HG02610 (cell line): Measurements from ENCODE around the gene UGGT2.
"Not testable (repeated sequence)": the region's sequence is repeated elsewhere in the genome, so short reads cannot be mapped to it uniquely, and the experiment has no call there.

Experiments
- ATAC-seq: cut with Tn5 transposase; IDR thresholded peaks from one replicate; pipeline ENCODE4 v1.9.1; 2021; ENCODE audit warnings: mild to moderate bottlenecking, moderate library complexity; ENCODE audit not compliant: unreplicated experiment

UGGT2 gene

GRCh38 chr13:96050955-96051354 lies 2.2 kb downstream of the UGGT2 start:
- ATAC-seq, result not testable (repeated sequence)

GRCh38 chr13:96046449-96047126 lies 6.6 kb downstream of the UGGT2 start:
- ATAC-seq, result not testable (repeated sequence)

DNA sequence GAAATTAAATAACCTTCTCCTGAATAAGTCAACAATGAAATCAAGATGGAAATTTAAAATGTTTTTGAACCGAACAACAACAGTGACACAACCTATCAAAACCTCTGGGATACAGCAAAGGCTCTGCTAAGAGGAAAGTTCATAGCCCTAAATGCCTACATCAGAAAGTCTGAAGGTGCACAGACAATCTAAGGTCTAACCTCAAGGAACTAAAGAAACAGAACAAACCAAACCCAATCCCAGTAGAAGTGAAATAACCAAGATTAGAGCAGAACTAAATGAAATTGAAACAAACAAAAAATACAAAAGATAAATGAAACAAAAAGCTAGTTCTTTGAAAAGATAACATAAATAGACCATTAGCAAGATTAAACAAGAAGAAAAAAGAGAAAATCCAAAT lies 9.0 kb downstream of the UGGT2 start:
- ATAC-seq, result no peak

DNA sequence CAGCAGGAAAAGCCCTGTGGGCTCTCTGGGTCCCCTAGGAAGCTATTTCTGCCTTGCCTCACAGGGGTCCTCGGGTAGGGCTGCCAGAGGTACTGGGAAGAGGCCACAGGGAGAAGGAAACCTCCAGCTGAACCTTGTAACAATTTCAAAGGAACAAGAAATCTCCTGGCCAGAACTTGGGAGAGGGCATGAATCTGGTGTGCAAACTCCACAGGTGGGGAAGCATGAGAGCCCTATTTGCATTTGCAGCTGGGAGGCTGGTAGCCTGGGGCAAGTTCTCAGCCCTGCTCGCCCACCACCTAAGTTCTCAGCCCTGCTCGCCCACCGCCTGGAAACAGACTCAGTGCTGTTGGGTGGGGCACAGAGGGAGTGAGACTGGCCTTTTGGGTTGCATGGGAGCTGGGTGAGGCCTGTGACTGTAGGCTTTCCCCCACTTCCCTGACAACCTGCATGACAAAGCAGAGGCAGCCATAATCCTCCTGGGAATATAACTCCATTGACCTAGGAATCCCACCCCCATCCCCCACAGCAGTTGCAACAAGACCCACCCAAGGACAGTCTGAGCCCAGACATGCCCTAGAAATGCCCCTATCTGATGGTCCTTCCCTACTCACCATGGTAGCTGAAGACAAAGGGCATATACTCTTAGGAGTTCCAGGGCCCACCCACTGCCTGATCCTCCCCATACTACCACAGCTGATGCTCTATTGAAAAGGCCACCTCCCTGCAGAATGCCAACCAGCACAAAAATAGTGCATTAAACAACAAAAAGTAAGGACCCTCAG lies 11.7 kb downstream of the UGGT2 start:
- no peak for ATAC-seq

DNA sequence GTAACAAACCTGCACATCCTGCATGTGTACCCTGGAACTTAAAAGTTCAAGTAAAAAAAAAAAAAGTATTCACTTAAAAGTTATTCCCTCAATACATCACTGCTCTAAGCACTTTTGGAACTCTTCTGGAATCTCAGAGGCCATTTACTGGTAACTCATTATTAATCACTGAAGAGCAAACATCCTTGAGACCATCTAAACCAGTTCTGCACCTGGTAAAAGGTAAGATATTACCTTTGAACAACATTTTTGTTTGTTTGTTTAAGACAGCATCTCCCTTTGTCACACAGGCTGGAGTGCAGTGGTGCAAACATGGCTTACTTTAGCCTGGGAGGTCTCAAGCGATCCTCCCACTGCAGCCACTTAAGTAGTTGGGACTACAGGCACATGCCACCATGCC lies 16.7 kb downstream of the UGGT2 start:
- ATAC-seq, result no peak

- ATAC-seq, result no peak
These were observed 18.5 kb downstream of the UGGT2 start for GRCh38 chr13:96034662-96035061.

- no peak for ATAC-seq
These were observed 19.8 kb downstream of the UGGT2 start for GRCh38 chr13:96033220-96034015.

DNA sequence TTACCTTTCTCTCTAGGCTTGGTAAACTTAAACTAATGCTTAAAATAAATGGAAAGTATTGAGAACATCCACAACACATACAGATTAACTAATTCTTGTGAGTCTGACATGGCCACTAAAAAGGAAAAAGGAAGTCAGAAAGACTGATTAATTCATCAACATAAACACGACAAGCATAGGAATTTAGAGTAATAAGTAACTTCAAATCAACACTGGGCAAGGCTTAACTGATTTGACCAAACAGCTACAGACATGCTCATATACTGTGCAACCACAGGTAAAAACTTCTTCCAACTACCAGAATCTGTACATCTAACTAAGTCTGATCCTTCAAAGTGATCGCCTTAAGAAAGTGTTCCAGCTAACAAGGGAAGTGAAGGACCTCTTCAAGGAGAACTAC lies 20.5 kb downstream of the UGGT2 start:
- no peak for ATAC-seq

GRCh38 chr13:96029002-96029401 lies 24.2 kb downstream of the UGGT2 start:
- ATAC-seq, result no peak

- no peak for ATAC-seq
These were observed 25.7 kb downstream of the UGGT2 start for GRCh38 chr13:96027496-96027895.

- ATAC-seq, result no peak
These were observed 27.9 kb downstream of the UGGT2 start for GRCh38 chr13:96025283-96025682.

DNA sequence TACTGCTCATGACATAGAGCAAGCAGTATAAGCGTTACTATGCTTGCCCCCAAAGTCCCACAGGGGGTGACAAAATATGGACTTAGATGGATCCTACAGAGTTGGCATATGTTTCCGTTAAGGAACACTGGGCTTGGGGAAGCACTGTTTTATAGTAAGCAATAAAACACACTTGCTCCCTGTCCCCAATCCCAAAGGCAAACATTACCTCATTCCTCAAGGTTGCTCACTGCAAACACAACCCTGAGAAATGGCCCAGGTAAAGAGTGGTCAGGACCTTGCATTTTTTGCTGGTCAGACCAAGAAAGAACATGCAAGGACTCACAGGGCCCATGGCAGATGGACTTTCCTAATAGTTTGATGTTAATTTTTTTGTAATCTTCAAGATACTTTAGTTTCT lies 32.3 kb downstream of the UGGT2 start:
- ATAC-seq, result no peak

- peak; percentile 83 for ATAC-seq
These were observed 33.0 kb downstream of the UGGT2 start for GRCh38 chr13:96020155-96020575.

DNA sequence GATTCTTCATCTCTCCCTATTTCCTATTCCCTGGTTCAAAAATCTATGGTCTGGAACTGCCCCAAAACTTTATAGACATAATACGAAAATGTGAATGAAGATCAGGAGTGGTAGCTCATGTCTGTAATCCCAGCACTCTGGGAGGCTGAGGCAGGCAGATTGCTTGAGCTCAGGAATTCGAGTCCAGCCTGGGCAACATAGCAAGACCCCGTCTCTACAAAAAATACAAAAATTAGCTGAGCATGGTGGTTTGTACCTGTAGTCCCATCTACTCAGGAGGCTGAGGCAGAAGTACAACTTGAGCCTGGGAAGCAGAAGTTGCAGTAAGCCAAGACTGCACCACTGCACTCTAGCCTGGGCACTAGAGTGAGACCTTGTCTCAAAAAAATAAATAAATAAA lies 35.1 kb downstream of the UGGT2 start:
- ATAC-seq, result no peak

DNA sequence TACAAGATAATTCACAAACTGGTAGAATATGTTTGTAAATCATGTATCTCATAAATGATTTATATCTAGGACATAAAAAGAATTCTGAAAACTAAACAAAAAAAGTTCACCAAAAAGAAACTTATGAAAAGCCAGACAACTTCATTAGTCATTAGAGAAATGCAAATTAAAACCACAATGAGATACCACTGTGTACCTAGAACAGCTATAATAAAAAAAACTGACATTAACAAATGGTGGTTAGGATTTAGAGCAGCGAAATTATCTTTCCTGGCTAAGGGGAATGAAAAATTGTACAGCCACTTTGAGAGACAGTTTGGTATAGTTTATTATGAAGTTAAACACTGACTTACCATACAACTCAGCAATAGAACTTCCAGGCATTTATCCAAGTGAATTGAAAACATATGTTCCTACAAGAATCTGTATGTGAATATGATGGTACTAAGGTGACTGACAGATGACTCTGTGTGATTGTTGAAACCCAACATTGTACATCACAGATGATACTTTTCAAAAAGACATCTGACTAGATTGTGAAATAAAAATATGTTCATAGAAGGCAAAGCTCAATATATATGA lies 41.8 kb downstream of the UGGT2 start:
- no peak for ATAC-seq

DNA sequence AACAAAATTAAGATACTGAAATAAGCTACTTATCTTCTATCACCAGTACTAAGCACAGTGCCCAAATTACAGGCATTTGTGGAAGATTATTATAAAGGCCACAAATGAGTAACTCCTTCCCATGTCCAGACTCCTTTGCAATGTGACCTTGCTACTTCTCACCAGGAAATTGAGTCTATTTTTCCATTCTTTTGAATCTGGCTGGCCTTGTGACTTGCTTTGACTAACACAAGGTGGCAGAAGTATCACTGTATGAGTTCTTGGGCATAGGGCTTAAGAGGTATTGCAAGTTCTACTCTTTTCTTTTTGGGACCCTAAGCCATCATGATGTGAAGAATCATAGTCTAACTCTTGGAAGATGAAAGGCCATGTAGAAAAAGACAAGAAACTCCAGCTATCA lies 49.9 kb downstream of the UGGT2 start:
- no peak for ATAC-seq

GRCh38 chr13:96002322-96003131 lies 50.7 kb downstream of the UGGT2 start:
- no peak for ATAC-seq

- ATAC-seq, result no peak
These were observed 53.1 kb downstream of the UGGT2 start for GRCh38 chr13:96000069-96000468.

DNA sequence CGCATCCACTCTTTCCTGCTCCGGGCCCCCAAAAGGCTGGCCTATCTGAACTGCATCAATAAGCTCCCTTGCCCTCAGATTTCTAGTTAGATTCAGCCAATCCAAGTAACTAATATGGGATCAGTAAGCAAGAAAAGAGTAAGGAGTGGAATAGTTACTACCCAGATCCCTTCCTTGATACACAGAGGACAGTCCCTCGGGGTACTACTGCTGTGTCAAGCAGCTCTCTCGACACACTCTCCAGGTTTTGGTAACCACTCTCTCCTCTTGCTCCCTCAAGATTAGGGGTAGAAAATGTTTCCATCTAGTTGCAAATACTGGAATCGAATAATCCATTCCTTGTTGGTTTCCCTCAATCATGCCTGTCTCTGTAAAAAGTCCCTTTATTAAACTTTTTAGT lies 65.4 kb downstream of the UGGT2 start:
- ATAC-seq, result no peak

- ATAC-seq, result no peak
These were observed 71.1 kb downstream of the UGGT2 start for GRCh38 chr13:95982144-95982543.
